WTC11 (cell line): Measurements from ENCODE around the gene PRELP. TPM values are rescaled to one million over a fixed set of nuclear protein-coding genes. Genes with fewer than 3 reads are reported as not detected.

Experiments
- ATAC-seq: fragments of 200-7000 bp; cut with Tn5 transposase; 2 replicates; pipeline ENCODE4 v1.10.0; 2021; ENCODE audit warnings: mild to moderate bottlenecking, moderate library complexity
- CTCF ChIA-PET: fragments of 300-600 bp; sonication (Branson Sonifier 250); formaldehyde crosslinking; loops from one replicate; lab custom pipeline; 2021; ENCODE audit warnings: antibody characterized with exemption; lab: Charles Lee
- POLR2A ChIA-PET: fragments of 350-600 bp; sonication (Branson Sonifier 250); formaldehyde crosslinking; loops from one replicate; lab custom pipeline; 2021; ENCODE audit warnings: antibody characterized with exemption; lab: Charles Lee
- DNase-seq: peaks from one replicate; pipeline ENCODE4 v3.0.0; 2021; ENCODE audit warnings: low spot score
- H3K27ac Mint-ChIP-seq: 2 replicates; pipeline ENCODE4 v1.8.0; 2021; ENCODE audit warnings: mixed read lengths
- H3K27me3 Mint-ChIP-seq: 2 replicates; pipeline ENCODE4 v1.8.0; 2021; ENCODE audit warnings: low read depth, mild to moderate bottlenecking, moderate library complexity, mixed read lengths
- H3K36me3 Mint-ChIP-seq: 2 replicates; pipeline ENCODE4 v1.8.0; 2021; ENCODE audit warnings: mixed read lengths
- H3K4me1 Mint-ChIP-seq: 2 replicates; pipeline ENCODE4 v1.8.0; 2022; ENCODE audit warnings: mixed read lengths
- H3K4me3 Mint-ChIP-seq: 2 replicates; pipeline ENCODE4 v1.8.0; 2021; ENCODE audit warnings: mild to moderate bottlenecking, moderate library complexity, mixed read lengths
- H3K9me3 Mint-ChIP-seq: 2 replicates; pipeline ENCODE4 v1.8.0; 2021; ENCODE audit warnings: mixed read lengths
- EMX1 ChIP-seq: fragments of 250-450 bp; sonication (Bioruptor Pico); IDR thresholded peaks from 2 replicates; pipeline ENCODE4 v1.8.0; 2021; ENCODE audit warnings: mild to moderate bottlenecking
- FOXK1 ChIP-seq: sonication (generic); formaldehyde crosslinking; IDR thresholded peaks from 2 replicates; pipeline ENCODE4 v1.8.0; 2022; ENCODE audit warnings: mild to moderate bottlenecking, moderate library complexity, missing genetic modification reagents
- MXD4 ChIP-seq: fragments of 250-450 bp; sonication (Bioruptor Pico); IDR thresholded peaks from 2 replicates; pipeline ENCODE4 v1.8.0; 2021; ENCODE audit warnings: mild to moderate bottlenecking, moderate library complexity, borderline replicate concordance
- NR2C2 ChIP-seq: sonication (generic); formaldehyde crosslinking; IDR thresholded peaks from 2 replicates; pipeline ENCODE4 v1.8.0; 2022; ENCODE audit warnings: mild to moderate bottlenecking, missing genetic modification reagents
- PRRX2 ChIP-seq: fragments of 250-450 bp; sonication (Bioruptor Pico); IDR thresholded peaks from 2 replicates; pipeline ENCODE4 v1.8.0; 2021; ENCODE audit warnings: mild to moderate bottlenecking
- RORB ChIP-seq: fragments of 250-450 bp; sonication (Bioruptor Pico); IDR thresholded peaks from 2 replicates; pipeline ENCODE4 v1.9.0; 2021; ENCODE audit warnings: mild to moderate bottlenecking
- SOX15 ChIP-seq: fragments of 250-450 bp; sonication (Bioruptor Pico); IDR thresholded peaks from 2 replicates; pipeline ENCODE4 v1.9.0; 2021; ENCODE audit warnings: mild to moderate bottlenecking
- TCF7 ChIP-seq: sonication (generic); formaldehyde crosslinking; IDR thresholded peaks from 2 replicates; pipeline ENCODE4 v1.8.0; 2022; ENCODE audit warnings: mild to moderate bottlenecking, low read depth, missing genetic modification reagents, moderate library complexity
- TEAD1 ChIP-seq: sonication (generic); formaldehyde crosslinking; IDR thresholded peaks from 2 replicates; pipeline ENCODE4 v1.8.0; 2022; ENCODE audit warnings: mild to moderate bottlenecking, missing genetic modification reagents
- TP53 ChIP-seq: sonication (generic); formaldehyde crosslinking; IDR thresholded peaks from 2 replicates; pipeline ENCODE4 v1.8.1; 2023; ENCODE audit warnings: mild to moderate bottlenecking, missing genetic modification reagents
- ZNF232 ChIP-seq: sonication (generic); formaldehyde crosslinking; IDR thresholded peaks from 2 replicates; pipeline ENCODE4 v1.8.0; 2022; ENCODE audit warnings: mild to moderate bottlenecking, missing genetic modification reagents
- ZNF671 ChIP-seq: fragments of 250-450 bp; sonication (Bioruptor Pico); IDR thresholded peaks from 2 replicates; pipeline ENCODE4 v1.8.0; 2021; ENCODE audit warnings: mild to moderate bottlenecking
- total RNA-seq: library from RNA; stranded (reverse); gene quantifications from 3 replicates; pipeline ENCODE4 v1.2.3, GENCODE V29; 2021
- TF ChIP-seq, protein P1 (sequence below): fragments of 250-450 bp; sonication (Bioruptor Pico); IDR thresholded peaks from 2 replicates; pipeline ENCODE4 v1.9.0; 2021; ENCODE audit warnings: mild to moderate bottlenecking, borderline replicate concordance
- TF ChIP-seq, protein P2 (sequence below): fragments of 200-600 bp; IDR thresholded peaks from 2 replicates; pipeline ENCODE4 v1.8.0; 2022; ENCODE audit warnings: antibody characterized with exemption
- TF ChIP-seq, protein P3 (sequence below): sonication (generic); formaldehyde crosslinking; IDR thresholded peaks from 2 replicates; pipeline ENCODE4 v1.8.1; 2022; ENCODE audit warnings: mild to moderate bottlenecking, moderate library complexity, missing genetic modification reagents
- TF ChIP-seq, protein P4 (sequence below): sonication (generic); formaldehyde crosslinking; IDR thresholded peaks from 2 replicates; pipeline ENCODE4 v1.8.1; 2023; ENCODE audit warnings: mild to moderate bottlenecking, missing genetic modification reagents
- TF ChIP-seq, protein P5 (sequence below): fragments of 250-450 bp; sonication (Bioruptor Pico); IDR thresholded peaks from 2 replicates; pipeline ENCODE4 v1.9.0; 2021; ENCODE audit warnings: mild to moderate bottlenecking
- TF ChIP-seq, protein P6 (sequence below): sonication (generic); formaldehyde crosslinking; IDR thresholded peaks from 2 replicates; pipeline ENCODE4 v1.8.1; 2023; ENCODE audit warnings: mild to moderate bottlenecking, missing genetic modification reagents, moderate library complexity

Gene PRELP
- total RNA-seq, 1 experiment from 2014 or later = 0.17 TPM

DNA sequence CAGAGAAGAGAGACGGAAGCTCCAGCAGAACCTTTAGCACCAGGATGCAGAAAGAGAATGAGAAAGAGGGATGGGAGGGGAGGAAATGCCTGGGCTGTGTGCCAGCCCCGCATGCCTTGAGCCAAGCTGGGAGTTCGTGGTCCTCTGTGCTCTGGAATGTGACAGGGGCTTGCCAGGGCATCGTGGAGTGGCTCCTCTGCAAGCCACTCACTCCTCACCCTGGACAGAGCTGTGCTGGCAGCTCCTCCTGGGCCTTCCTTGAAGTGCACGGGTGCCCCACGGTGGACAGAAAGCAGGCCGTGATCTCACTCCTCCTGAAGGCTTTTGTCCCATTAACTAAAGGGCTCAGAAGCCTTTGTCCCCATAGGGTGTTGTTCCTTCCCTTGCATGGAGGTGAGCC, 34.8 kb upstream of the PRELP start (continued):
- TF ChIP-seq, protein P1, sequence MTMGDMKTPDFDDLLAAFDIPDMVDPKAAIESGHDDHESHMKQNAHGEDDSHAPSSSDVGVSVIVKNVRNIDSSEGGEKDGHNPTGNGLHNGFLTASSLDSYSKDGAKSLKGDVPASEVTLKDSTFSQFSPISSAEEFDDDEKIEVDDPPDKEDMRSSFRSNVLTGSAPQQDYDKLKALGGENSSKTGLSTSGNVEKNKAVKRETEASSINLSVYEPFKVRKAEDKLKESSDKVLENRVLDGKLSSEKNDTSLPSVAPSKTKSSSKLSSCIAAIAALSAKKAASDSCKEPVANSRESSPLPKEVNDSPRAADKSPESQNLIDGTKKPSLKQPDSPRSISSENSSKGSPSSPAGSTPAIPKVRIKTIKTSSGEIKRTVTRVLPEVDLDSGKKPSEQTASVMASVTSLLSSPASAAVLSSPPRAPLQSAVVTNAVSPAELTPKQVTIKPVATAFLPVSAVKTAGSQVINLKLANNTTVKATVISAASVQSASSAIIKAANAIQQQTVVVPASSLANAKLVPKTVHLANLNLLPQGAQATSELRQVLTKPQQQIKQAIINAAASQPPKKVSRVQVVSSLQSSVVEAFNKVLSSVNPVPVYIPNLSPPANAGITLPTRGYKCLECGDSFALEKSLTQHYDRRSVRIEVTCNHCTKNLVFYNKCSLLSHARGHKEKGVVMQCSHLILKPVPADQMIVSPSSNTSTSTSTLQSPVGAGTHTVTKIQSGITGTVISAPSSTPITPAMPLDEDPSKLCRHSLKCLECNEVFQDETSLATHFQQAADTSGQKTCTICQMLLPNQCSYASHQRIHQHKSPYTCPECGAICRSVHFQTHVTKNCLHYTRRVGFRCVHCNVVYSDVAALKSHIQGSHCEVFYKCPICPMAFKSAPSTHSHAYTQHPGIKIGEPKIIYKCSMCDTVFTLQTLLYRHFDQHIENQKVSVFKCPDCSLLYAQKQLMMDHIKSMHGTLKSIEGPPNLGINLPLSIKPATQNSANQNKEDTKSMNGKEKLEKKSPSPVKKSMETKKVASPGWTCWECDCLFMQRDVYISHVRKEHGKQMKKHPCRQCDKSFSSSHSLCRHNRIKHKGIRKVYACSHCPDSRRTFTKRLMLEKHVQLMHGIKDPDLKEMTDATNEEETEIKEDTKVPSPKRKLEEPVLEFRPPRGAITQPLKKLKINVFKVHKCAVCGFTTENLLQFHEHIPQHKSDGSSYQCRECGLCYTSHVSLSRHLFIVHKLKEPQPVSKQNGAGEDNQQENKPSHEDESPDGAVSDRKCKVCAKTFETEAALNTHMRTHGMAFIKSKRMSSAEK (CRISPR knock-in tag) = no peak
- TF ChIP-seq RORB (CRISPR knock-in tag) = no peak
- TF ChIP-seq MXD4 (CRISPR knock-in tag) = no peak
- TF ChIP-seq, protein P2, sequence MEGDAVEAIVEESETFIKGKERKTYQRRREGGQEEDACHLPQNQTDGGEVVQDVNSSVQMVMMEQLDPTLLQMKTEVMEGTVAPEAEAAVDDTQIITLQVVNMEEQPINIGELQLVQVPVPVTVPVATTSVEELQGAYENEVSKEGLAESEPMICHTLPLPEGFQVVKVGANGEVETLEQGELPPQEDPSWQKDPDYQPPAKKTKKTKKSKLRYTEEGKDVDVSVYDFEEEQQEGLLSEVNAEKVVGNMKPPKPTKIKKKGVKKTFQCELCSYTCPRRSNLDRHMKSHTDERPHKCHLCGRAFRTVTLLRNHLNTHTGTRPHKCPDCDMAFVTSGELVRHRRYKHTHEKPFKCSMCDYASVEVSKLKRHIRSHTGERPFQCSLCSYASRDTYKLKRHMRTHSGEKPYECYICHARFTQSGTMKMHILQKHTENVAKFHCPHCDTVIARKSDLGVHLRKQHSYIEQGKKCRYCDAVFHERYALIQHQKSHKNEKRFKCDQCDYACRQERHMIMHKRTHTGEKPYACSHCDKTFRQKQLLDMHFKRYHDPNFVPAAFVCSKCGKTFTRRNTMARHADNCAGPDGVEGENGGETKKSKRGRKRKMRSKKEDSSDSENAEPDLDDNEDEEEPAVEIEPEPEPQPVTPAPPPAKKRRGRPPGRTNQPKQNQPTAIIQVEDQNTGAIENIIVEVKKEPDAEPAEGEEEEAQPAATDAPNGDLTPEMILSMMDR = no peak
- TF ChIP-seq, protein P3, sequence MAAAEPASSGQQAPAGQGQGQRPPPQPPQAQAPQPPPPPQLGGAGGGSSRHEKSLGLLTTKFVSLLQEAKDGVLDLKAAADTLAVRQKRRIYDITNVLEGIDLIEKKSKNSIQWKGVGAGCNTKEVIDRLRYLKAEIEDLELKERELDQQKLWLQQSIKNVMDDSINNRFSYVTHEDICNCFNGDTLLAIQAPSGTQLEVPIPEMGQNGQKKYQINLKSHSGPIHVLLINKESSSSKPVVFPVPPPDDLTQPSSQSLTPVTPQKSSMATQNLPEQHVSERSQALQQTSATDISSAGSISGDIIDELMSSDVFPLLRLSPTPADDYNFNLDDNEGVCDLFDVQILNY (CRISPR knock-in tag) = no peak
- no peak for TF ChIP-seq EMX1 (CRISPR knock-in tag)

DNA sequence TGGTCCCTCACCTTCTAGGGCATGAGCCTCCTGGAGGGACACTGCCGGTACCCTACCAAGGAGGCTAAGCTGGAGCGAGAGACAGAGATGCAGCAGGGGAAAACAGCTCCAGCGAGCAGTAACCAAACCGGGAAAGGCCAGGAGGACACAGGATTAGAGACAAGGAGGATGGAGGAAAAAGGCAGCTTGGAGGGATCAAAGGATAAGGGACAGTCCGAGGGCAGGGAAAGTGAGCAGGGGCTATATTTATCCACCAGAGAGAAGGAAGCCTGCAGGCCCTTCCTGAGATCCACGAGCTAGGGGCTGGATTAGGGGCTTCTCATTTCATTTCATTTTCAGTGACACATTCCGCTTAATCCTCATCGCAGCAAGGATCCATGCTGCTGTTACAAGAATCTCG, 33.8 kb upstream of the PRELP start:
- Mint-ChIP-seq H3K9me3 (peaks cover 15% of the 10 kb centered on the region), H3K27me3 (peaks cover 11% of the 10 kb centered on the region), H3K4me3 (no peak overlapping the region), H3K36me3 (peaks cover 11% of the 10 kb centered on the region), H3K27ac (no peak overlapping the region), H3K4me1 (peaks cover 24% of the 10 kb centered on the region)
- DNase-seq (no peak), ATAC-seq (no peak)
- CTCF ChIA-PET = interaction anchor here (0.6 to 4.2 kb wide), 10 partner anchors 9 to 238 kb away, joined by 3 to 48 read pairs (median 4); partner anchors contain the start of genes FMOD and PRELP
- no peak for TF ChIP-seq SOX15 (CRISPR knock-in tag)
- POLR2A ChIA-PET = interaction anchor here (0.5 kb wide), 2 partner anchors 150 to 301 kb away, joined by 3 read pairs; no protein-coding TSS in a partner anchor

DNA sequence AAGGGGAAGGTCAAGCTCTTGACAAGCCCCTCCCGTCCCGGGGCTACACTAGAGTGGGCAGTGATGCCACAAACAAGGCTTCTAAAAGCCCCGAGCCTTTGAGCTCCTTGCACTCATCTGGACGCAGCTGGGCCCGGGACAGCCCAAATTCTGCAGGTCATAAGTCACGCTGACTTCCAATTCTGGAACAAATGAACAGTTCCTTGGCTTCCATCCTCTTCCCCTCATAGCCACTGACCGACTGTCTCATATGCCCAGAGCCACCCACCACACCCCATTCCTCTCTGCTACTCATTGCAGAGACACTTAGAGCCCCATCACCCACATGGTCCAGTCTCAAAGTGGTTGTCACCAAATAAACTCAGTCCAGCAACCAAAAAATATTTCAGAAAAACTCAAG, 32.8 kb upstream of the PRELP start:
- Mint-ChIP-seq H3K4me3 (no peak overlapping the region), H3K36me3 (peaks cover 11% of the 10 kb centered on the region), H3K9me3 (peaks cover 15% of the 10 kb centered on the region), H3K4me1 (peaks cover 24% of the 10 kb centered on the region), H3K27me3 (peaks cover 11% of the 10 kb centered on the region), H3K27ac (no peak overlapping the region)
- POLR2A ChIA-PET = interaction anchor here (0.9 kb wide), 1 partner anchor 45 kb away, joined by 3 read pairs; no protein-coding TSS in a partner anchor
- CTCF ChIA-PET = interaction anchor here (1.0 to 4.2 kb wide), 8 partner anchors 8 to 176 kb away, joined by 3 to 48 read pairs (median 4); partner anchors contain the start of gene FMOD
- TF ChIP-seq NR2C2 (CRISPR knock-in tag) = no peak
- no peak for DNase-seq
- ATAC-seq = no peak

DNA sequence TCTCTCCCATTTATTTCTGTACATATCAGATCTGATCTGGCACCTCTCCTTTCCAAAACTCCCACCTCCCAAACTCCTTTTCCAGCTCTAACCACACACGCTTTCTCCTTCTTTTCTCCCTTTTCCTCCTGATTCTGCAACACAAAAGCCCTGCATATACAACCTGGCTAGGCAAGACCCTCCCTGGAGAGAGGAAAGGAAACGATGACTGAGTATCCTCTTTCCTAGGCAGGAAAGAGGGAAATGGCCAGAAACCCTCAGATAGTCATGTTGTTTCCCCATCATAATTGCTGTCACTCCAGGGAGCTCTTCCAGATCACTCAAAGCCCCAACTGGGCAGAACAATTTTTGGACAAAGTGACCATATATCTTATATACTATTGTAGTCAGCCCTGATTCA, 32.3 kb upstream of the PRELP start:
- DNase-seq (no peak), ATAC-seq (peak; percentile 77)
- Mint-ChIP-seq H3K27me3 (peaks cover 11% of the 10 kb centered on the region), H3K36me3 (peaks cover 11% of the 10 kb centered on the region), H3K27ac (peak overlapping the region; percentile 17), H3K4me3 (peak overlapping the region; percentile 3), H3K9me3 (peaks cover 15% of the 10 kb centered on the region), H3K4me1 (peaks cover 25% of the 10 kb centered on the region)
- ChIA-PET CTCF (interaction anchor here (0.5 to 4.2 kb wide), 7 partner anchors 7 to 176 kb away, joined by 3 to 48 read pairs (median 4); partner anchors contain the start of gene FMOD), POLR2A (no interaction called here)
- TF ChIP-seq, protein P4, sequence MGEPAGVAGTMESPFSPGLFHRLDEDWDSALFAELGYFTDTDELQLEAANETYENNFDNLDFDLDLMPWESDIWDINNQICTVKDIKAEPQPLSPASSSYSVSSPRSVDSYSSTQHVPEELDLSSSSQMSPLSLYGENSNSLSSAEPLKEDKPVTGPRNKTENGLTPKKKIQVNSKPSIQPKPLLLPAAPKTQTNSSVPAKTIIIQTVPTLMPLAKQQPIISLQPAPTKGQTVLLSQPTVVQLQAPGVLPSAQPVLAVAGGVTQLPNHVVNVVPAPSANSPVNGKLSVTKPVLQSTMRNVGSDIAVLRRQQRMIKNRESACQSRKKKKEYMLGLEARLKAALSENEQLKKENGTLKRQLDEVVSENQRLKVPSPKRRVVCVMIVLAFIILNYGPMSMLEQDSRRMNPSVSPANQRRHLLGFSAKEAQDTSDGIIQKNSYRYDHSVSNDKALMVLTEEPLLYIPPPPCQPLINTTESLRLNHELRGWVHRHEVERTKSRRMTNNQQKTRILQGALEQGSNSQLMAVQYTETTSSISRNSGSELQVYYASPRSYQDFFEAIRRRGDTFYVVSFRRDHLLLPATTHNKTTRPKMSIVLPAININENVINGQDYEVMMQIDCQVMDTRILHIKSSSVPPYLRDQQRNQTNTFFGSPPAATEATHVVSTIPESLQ = no peak
- TF ChIP-seq FOXK1 (CRISPR knock-in tag) (no peak), ZNF232 (CRISPR knock-in tag) (no peak), PRRX2 (CRISPR knock-in tag) (no peak), TEAD1 (no peak), TP53 (CRISPR knock-in tag) (no peak), TCF7 (CRISPR knock-in tag) (no peak), ZNF671 (no peak)
- TF ChIP-seq, protein P5, sequence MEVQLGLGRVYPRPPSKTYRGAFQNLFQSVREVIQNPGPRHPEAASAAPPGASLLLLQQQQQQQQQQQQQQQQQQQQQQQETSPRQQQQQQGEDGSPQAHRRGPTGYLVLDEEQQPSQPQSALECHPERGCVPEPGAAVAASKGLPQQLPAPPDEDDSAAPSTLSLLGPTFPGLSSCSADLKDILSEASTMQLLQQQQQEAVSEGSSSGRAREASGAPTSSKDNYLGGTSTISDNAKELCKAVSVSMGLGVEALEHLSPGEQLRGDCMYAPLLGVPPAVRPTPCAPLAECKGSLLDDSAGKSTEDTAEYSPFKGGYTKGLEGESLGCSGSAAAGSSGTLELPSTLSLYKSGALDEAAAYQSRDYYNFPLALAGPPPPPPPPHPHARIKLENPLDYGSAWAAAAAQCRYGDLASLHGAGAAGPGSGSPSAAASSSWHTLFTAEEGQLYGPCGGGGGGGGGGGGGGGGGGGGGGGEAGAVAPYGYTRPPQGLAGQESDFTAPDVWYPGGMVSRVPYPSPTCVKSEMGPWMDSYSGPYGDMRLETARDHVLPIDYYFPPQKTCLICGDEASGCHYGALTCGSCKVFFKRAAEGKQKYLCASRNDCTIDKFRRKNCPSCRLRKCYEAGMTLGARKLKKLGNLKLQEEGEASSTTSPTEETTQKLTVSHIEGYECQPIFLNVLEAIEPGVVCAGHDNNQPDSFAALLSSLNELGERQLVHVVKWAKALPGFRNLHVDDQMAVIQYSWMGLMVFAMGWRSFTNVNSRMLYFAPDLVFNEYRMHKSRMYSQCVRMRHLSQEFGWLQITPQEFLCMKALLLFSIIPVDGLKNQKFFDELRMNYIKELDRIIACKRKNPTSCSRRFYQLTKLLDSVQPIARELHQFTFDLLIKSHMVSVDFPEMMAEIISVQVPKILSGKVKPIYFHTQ (CRISPR knock-in tag) = no peak
- TF ChIP-seq, protein P6, sequence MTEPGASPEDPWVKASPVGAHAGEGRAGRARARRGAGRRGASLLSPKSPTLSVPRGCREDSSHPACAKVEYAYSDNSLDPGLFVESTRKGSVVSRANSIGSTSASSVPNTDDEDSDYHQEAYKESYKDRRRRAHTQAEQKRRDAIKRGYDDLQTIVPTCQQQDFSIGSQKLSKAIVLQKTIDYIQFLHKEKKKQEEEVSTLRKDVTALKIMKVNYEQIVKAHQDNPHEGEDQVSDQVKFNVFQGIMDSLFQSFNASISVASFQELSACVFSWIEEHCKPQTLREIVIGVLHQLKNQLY = no peak
